Measurements from ENCODE around the gene GABBR2.
"Not testable (repeated sequence)": the region's sequence is repeated elsewhere in the genome, so short reads cannot be mapped to it uniquely, and the experiment has no call there.

GABBR2 gene

DNA sequence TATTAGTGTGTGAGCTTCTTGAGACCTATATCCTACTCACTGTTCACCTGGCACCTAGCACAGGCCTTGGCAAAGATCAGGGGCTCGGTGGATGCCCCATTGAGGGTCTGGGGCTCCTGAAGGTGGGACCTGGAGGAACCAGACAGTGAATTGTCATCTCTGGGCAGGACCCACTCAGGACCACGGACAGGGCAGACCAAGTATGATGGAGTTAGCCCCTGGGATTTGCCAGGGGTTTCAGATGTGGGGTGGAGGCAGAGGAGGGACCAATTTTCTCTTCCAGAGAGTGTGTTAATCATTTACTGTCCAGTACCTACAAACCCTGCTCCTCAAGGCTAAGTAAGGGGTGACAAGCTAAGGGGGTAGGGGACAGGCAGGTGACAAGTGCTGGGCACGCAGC is 424.0 kb downstream of the GABBR2 start:
- TF ChIP-seq POLR2AphosphoS5 (IDR thresholded peaks at IDR 0.05; ENCODE audit: low read depth, low read length) (no peak), POLR2A (IDR thresholded peaks at IDR 0.05; ENCODE audit: low read depth, low read length) (no peak), TAF1 (IDR thresholded peaks at IDR 0.05; ENCODE audit: borderline replicate concordance, low read depth, low read length) (no peak)
- DNase-seq (ENCODE audit: insufficient read length) (no peak), FAIRE-seq (no peak)

DNA sequence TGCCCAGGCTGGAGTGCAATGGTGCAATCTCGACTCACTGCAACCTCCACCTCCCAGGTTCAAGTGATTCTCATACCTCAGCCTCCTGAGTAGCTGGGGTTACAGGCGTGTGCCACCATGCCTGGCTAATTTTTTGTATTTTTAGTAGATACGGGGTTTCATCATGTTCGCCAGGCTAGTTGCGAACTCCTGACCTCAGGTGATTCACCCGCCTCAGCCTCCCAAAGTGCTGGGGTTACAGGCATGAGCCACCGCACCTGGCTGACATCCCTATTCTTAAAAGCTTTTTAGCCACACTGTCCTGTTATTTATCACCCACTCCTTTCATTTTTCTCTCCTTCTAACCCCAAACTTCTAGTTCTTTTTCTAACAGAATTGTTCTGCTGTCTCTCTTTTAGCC is 425.6 kb downstream of the GABBR2 start:
- not testable (repeated sequence) for DNase-seq (ENCODE audit: insufficient read length); FAIRE-seq

DNA sequence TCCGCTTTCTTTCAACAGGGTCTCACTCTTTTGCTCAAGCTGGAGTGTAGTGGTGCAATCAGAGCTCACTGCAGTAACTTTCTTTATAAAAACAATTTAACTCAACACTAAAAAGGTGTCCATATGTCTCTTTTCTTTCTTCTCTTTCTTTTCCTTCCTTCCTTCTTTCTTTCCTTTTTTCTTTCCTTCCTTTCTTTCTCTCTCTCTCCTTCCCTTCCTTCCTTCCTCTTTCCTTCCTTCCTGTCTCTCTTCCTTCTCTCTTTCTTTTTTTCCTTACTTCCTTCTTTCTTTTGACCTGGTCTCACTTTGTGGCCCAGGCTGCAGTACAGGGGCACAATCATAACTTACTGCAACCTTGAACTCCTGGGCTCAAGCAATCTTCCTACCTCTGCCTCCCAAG is 427.5 kb downstream of the GABBR2 start:
- DNase-seq (ENCODE audit: insufficient read length) = no peak
- TF ChIP-seq POLR2AphosphoS5 (IDR thresholded peaks at IDR 0.05; ENCODE audit: low read depth, low read length) = no peak
- FAIRE-seq = no peak

DNA sequence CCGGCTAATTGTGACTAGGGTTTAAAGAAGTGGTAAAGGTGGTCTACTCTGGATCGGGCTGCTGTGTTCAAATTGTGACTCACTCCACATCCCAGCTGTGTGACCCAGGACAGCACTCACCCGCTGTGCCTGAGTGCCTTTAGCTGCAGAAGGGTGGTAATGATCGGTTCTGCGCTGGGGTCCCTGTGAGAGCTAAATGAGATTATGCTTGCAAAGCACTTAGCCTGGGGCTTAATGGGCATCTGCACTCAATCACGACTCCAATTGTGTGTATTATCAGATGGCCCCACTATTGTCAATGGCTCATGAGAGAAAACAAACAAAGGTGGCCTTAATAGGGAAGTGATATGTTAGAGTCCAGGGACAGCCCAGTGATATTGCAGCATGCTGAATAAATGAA is 428.2 kb downstream of the GABBR2 start:
- DNase-seq (ENCODE audit: insufficient read length) = no peak
- FAIRE-seq = no peak
- TF ChIP-seq TAF1 (IDR thresholded peaks at IDR 0.05; ENCODE audit: borderline replicate concordance, low read depth, low read length) (no peak), POLR2AphosphoS5 (IDR thresholded peaks at IDR 0.05; ENCODE audit: low read depth, low read length) (no peak), POLR2A (IDR thresholded peaks at IDR 0.05; ENCODE audit: low read depth, low read length) (no peak)

DNA sequence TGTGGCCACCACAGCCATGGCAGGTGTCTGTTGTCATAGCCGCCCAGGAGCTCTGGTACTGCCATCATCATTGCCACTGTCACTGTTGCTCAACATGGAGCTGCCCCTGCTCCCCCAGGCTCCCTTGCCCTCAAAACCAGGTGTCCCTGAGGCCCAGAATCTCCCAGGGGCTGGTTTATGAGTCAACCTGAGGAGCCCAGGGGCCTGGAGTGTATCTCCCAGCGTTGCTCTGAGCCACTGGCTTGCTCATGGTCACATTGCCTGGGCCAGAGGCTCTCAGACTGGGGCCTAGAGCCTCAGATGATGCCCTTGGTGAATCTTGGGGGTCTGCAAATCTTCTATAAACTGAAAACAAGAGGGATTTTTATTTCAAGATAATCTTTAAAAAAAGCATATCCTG is 428.6 kb downstream of the GABBR2 start:
- TF ChIP-seq TAF1 (IDR thresholded peaks at IDR 0.05; ENCODE audit: borderline replicate concordance, low read depth, low read length) (no peak), POLR2A (IDR thresholded peaks at IDR 0.05; ENCODE audit: low read depth, low read length) (no peak), POLR2AphosphoS5 (IDR thresholded peaks at IDR 0.05; ENCODE audit: low read depth, low read length) (no peak)
- FAIRE-seq (no peak), DNase-seq (ENCODE audit: insufficient read length) (no peak)

DNA sequence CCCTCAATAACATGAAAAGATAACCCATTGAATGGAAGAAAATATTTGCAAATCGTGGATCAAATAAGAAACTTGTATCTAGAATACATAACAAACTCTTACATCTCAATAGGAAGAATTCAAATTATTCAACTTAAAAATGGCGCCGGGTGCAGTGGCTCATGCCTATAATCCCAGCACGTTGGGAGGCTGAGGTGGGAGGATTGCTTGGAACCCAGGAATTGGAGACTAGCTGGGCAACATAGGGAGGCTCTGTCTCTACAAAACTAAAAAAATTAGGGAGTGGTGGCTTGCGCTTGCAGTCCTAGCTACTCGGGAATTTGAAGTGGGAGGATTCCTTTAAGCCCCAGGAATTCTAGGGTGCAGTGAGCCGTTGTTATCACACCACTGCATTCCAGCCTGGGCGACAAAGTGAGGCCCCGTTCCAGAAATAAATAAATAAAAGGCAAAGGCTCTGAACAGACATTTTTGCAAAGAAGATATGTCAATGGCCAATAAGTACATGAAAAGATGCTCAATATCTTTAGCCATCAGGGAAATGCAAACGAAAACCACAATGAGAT is 431.7 kb downstream of the GABBR2 start:
- DNase-seq (ENCODE audit: insufficient read length) = no peak
- FAIRE-seq = no peak
- no peak for TF ChIP-seq TAF1 (IDR thresholded peaks at IDR 0.05; ENCODE audit: borderline replicate concordance, low read depth, low read length)
- TF ChIP-seq POLR2AphosphoS5 (IDR thresholded peaks at IDR 0.05; ENCODE audit: low read depth, low read length) = no peak
- TF ChIP-seq POLR2A (IDR thresholded peaks at IDR 0.05; ENCODE audit: low read depth, low read length) = no peak

DNA sequence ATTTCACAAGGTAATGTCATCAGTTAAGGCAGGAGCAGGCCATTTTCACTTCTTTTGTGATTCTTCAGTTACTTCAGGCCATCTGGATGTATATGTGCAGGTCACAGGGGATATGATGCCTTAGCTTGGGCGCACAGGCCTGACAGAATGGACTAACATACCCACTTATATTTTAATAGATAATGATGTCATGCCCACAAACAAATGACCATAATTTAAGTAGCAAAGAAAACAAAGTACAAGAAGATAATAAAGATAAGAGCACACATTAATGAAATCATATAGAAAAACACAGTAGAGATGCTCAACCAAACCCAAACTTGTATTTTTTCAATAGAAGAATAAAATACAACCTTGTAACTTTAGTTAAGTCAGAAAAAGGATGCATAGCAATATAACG is 433.6 kb downstream of the GABBR2 start:
- TF ChIP-seq TAF1 (IDR thresholded peaks at IDR 0.05; ENCODE audit: borderline replicate concordance, low read depth, low read length) = no peak
- TF ChIP-seq POLR2A (IDR thresholded peaks at IDR 0.05; ENCODE audit: low read depth, low read length) = no peak
- TF ChIP-seq POLR2AphosphoS5 (IDR thresholded peaks at IDR 0.05; ENCODE audit: low read depth, low read length) = no peak
- FAIRE-seq (no peak), DNase-seq (ENCODE audit: insufficient read length) (no peak)

DNA sequence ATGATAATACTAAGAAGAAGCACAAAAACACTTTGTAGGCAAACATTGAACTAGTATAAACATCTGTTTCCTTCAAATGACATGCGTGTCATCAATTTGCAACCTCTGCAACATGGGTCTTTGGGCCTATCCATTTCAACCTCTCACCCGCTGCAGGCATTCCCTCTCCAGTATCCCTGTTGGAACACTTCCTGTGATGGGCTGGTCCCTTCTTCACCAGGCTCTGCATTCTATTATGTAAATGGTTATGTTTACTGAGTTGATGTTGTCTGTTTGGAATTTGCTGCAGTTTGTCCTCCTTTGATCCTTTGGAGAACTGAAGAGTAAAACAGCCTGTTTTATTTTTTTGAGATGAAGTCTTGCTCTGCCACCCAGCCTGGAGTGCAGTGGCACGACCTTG is 436.7 kb downstream of the GABBR2 start:
- TF ChIP-seq TAF1 (IDR thresholded peaks at IDR 0.05; ENCODE audit: borderline replicate concordance, low read depth, low read length) (no peak), POLR2A (IDR thresholded peaks at IDR 0.05; ENCODE audit: low read depth, low read length) (no peak), POLR2AphosphoS5 (IDR thresholded peaks at IDR 0.05; ENCODE audit: low read depth, low read length) (no peak)
- FAIRE-seq = no peak
- no peak for DNase-seq (ENCODE audit: insufficient read length)

DNA sequence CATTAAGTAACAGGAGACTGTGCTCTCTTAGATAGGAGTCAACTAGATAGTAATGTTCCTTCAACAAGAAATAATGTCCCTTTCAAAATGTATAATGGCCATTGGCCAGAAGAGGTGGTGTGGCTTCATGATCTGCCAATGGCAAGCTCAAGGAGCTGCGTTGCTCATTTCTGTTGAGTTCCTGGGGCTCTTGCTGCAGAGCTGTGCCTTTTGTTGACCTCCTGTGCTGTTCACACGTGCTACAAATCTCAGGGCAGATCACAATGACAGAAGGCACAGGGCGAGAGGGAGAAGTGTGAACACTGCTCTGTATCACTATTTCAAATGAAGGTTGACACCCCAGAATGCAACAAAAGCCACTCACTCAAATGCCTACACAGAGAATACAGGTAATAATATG is 437.3 kb downstream of the GABBR2 start:
- FAIRE-seq (no peak), DNase-seq (ENCODE audit: insufficient read length) (no peak)
- TF ChIP-seq POLR2AphosphoS5 (IDR thresholded peaks at IDR 0.05; ENCODE audit: low read depth, low read length) = no peak
- no peak for TF ChIP-seq POLR2A (IDR thresholded peaks at IDR 0.05; ENCODE audit: low read depth, low read length)
- no peak for TF ChIP-seq TAF1 (IDR thresholded peaks at IDR 0.05; ENCODE audit: borderline replicate concordance, low read depth, low read length)

DNA sequence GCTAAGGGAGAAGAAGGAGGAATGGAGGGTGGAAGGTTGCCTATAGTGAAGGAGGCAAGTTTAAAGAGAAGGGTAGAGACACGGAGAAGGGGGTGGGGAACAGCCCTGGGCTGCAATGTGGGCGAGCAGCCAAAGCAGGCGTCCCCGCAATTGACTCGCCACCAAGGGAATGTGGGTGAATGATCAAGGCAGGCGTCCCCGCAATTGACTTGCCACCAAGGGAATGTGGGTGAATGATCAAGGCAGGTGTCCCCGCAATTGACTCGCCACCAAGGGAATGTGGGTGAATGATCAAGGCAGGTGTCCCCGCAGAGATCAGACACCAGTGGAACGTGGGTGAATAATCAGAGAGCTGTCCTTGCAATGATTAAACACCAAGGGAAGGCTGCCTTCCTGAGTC is 438.5 kb downstream of the GABBR2 start:
- FAIRE-seq; DNase-seq (ENCODE audit: insufficient read length): not testable (repeated sequence)

DNA sequence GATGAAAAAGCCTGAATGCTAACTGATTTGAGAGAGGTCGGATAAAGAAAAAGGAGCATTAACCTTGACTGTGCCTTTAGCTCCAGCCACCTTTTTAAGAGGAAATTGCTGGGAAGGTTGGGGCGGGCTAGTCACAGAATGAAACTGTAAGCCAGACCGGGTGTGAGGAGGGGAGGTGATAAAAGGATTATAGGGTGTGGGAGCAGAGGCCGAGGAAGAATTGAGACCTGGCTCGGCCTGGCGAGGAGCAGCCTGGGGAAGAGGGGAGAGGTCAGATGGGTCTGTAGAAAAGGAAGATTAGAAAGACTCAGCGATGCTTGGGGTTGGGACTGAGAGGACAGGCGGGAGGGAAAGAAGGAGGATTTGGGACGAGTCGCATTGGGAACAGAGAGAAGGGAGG is 439.1 kb downstream of the GABBR2 start:
- not testable (repeated sequence) for FAIRE-seq; DNase-seq (ENCODE audit: insufficient read length)

DNA sequence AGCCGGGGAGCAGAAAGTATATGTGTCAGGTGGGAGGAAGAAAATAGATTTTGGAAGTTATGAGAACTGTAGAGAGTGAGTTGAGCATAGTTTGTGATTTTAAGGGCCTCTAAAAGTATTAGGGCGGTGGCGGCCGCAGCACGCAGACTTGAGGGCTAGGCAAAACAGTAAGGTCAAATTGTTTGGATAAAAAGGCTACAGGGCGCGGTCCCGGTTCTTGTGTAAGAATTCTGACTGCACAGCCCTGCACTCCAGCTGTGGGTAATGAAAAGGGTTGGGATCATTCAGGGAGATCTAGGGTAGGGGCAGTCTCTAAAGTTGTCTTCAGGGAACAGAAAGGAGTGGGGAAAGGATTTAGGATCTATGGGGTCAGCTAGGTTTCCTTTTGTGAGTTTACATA is 441.2 kb downstream of the GABBR2 start:
- not testable (repeated sequence) for DNase-seq (ENCODE audit: insufficient read length); FAIRE-seq

DNA sequence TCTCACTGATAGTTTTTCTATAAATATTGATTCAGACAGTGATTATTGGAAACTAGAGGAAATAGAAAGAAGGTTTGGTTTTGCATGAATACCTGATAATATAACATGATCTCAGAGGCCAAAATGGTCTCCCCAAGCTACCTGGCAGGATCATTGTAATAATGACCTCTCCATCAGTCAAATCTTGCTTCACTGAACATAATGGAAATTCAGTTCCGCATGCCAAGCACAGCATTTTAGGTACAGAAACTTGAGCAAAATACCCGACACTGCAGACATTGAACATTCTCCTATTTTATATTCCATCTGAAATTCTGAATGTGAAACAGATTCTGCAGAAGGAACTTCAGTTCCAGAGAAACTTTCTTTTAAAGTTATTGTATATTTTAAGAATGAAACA is 444.2 kb downstream of the GABBR2 start:
- TF ChIP-seq POLR2AphosphoS5 (IDR thresholded peaks at IDR 0.05; ENCODE audit: low read depth, low read length) (no peak), POLR2A (IDR thresholded peaks at IDR 0.05; ENCODE audit: low read depth, low read length) (no peak), TAF1 (IDR thresholded peaks at IDR 0.05; ENCODE audit: borderline replicate concordance, low read depth, low read length) (no peak)
- FAIRE-seq (no peak), DNase-seq (ENCODE audit: insufficient read length) (no peak)

Data from GM12892 (cell line).